Activated CD8-positive, alpha-beta T cell treated with anti-CD3 and anti-CD28 coated beads for 36 hours (primary cell): ENCODE measurements around the gene IFNG. TPM values are rescaled to one million over a fixed set of nuclear protein-coding genes. Genes with fewer than 3 reads are reported as not detected.

Experiments
- ATAC-seq: fragments of 200-7000 bp; cut with Tn5 transposase; one replicate; pipeline ENCODE4 v1.10.0; 2021; ENCODE audit warnings: mild to moderate bottlenecking, moderate library complexity
- CTCF ChIA-PET: fragments of 350-600 bp; sonication (Branson Sonifier 250); formaldehyde crosslinking; loops from one replicate; lab custom pipeline; 2021; ENCODE audit warnings: antibody characterized with exemption; lab: Charles Lee
- POLR2A ChIA-PET: fragments of 350-600 bp; sonication (Branson Sonifier 250); formaldehyde crosslinking; loops from one replicate; lab custom pipeline; 2021; ENCODE audit warnings: antibody characterized with exemption; lab: Charles Lee
- DNase-seq: peaks from one replicate; pipeline ENCODE4 v3.0.0-alpha.2; 2020
- H3K27ac Mint-ChIP-seq: one replicate; pipeline ENCODE4 v1.8.0; 2021; ENCODE audit warnings: mild to moderate bottlenecking, mixed read lengths
- H3K27me3 Mint-ChIP-seq: one replicate; pipeline ENCODE4 v1.8.0; 2021; ENCODE audit warnings: mixed read lengths
- H3K36me3 Mint-ChIP-seq: one replicate; pipeline ENCODE4 v1.8.0; 2021; ENCODE audit warnings: low read depth, mixed read lengths
- H3K4me1 Mint-ChIP-seq: one replicate; pipeline ENCODE4 v1.8.0; 2021; ENCODE audit warnings: low read depth, mixed read lengths
- H3K4me3 Mint-ChIP-seq: one replicate; pipeline ENCODE4 v1.8.0; 2021; ENCODE audit warnings: mild to moderate bottlenecking, moderate library complexity, mixed read lengths
- H3K9me3 Mint-ChIP-seq: one replicate; pipeline ENCODE4 v1.8.0; 2021; ENCODE audit warnings: mixed read lengths
- CTCF ChIP-seq: fragments of 200-600 bp; IDR thresholded peaks from one replicate; pipeline ENCODE4 v1.8.0; 2022; ENCODE audit warnings: antibody characterized with exemption, mild to moderate bottlenecking
- intact Hi-C: fragments of 100-400 bp; cut with micrococcal nuclease; formaldehyde crosslinking; loops from one replicate; pipeline ENCODE4 v1.10.0; 2022
- total RNA-seq, 2 experiments: library from RNA; stranded (reverse); gene quantifications; one replicate each; pipeline ENCODE4 v1.2.3, GENCODE V29; 2021

Gene IFNG
- total RNA-seq, 2 experiments from 2014 or later = 42.7 to 43.6 TPM

DNA sequence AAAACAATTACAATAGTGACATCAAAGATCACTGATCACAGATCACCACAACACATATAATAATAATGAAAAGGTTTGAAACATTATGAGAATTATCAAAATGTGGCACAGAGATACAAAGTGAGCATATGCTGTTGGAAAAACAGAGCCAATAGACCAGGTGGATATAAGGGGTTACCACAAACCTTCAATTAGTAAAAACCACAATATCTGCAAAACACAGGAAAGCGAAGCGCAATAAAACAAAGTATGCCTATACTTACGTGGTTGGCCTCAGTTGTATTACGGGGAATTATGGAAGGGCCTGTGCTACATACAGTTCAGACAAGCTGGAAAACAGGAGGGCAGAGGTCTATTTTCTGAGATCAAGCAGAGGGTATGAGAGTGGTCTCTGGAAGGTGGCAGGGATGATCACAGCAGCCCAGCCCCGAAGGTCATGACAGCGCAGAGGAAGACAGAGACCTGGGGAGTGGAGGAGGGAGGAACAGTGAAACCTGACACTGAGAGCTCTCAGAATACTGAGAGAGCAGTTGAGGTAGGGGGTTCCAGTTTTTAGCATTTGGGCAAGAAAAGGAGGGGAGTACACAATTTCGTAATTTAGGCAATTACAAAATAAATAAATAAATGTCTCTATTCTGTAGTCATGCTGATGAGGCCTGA is 41.3 kb downstream of the IFNG start:
- DNase-seq (no peak), ATAC-seq (no peak)
- Mint-ChIP-seq H3K27ac (peak overlapping the region; percentile 65), H3K4me3 (peak overlapping the region; percentile 25), H3K27me3 (peaks cover 2% of the 10 kb centered on the region), H3K4me1 (peaks cover 29% of the 10 kb centered on the region), H3K36me3 (no peaks in the 10 kb centered on the region), H3K9me3 (no peaks in the 10 kb centered on the region)
- ChIA-PET POLR2A (interaction anchor here (1.5 kb wide), 1 partner anchor 33 kb away, joined by 3 read pairs; no protein-coding TSS in a partner anchor), CTCF (interaction anchor here (0.9 to 3.2 kb wide), 9 partner anchors 29 to 764 kb away, joined by 3 to 38 read pairs (median 5); partner anchors contain the start of gene IFNG)
- intact Hi-C loops = loop anchor here (2.0 to 5.0 kb wide), 2 partner anchors 36 to 41 kb away; partner anchors contain the start of gene IFNG
- TF ChIP-seq CTCF = no peak

GRCh38 chr12:68117661-68118060 is 41.9 kb downstream of the IFNG start:
- Mint-ChIP-seq H3K27ac (peak overlapping the region; percentile 65), H3K36me3 (no peaks in the 10 kb centered on the region), H3K9me3 (no peaks in the 10 kb centered on the region), H3K4me3 (peak overlapping the region; percentile 25), H3K4me1 (peaks cover 29% of the 10 kb centered on the region), H3K27me3 (peaks cover 2% of the 10 kb centered on the region)
- ChIA-PET POLR2A (interaction anchor here (1.5 kb wide), 1 partner anchor 32 kb away, joined by 3 read pairs; no protein-coding TSS in a partner anchor), CTCF (interaction anchor here (0.9 to 2.3 kb wide), 8 partner anchors 29 to 763 kb away, joined by 3 to 12 read pairs (median 4); no protein-coding TSS in a partner anchor)
- TF ChIP-seq CTCF = no peak
- DNase-seq (no peak), ATAC-seq (no peak)
- intact Hi-C loops = loop anchor here (2.0 to 5.0 kb wide), 2 partner anchors 35 to 41 kb away; partner anchors contain the start of gene IFNG

DNA sequence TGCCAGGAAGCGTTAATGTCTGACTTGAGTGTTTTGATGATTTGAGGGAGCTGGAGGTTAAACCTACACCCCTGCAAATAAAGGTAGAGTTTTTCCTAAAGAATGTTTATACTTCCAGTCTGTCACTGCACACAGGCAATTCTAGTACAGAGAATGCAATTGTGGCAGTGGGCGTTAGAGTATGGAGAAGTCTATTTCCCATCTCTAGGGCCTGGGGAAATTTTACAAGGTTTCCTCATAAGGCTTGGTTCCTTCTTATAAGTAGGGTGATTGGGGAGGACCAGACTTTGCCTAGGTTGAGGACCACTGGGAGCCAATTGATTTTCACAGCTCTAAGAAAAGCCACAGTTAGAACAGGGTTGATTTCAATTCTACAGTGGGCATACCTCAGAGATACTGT is 44.3 kb downstream of the IFNG start:
- intact Hi-C loops = loop anchor here (5.0 kb wide), 1 partner anchor 33 kb away; no protein-coding TSS in a partner anchor
- Mint-ChIP-seq H3K27ac (no peak overlapping the region), H3K36me3 (no peaks in the 10 kb centered on the region), H3K27me3 (peaks cover 2% of the 10 kb centered on the region), H3K4me3 (no peak overlapping the region), H3K4me1 (peaks cover 29% of the 10 kb centered on the region), H3K9me3 (no peaks in the 10 kb centered on the region)
- ATAC-seq = no peak
- no peak for TF ChIP-seq CTCF
- no peak for DNase-seq
- CTCF ChIA-PET = interaction anchor here (1.2 to 4.2 kb wide), 5 partner anchors 9 to 77 kb away, joined by 4 to 58 read pairs (median 13); partner anchors contain the start of gene IFNG
- POLR2A ChIA-PET = no interaction called here

DNA sequence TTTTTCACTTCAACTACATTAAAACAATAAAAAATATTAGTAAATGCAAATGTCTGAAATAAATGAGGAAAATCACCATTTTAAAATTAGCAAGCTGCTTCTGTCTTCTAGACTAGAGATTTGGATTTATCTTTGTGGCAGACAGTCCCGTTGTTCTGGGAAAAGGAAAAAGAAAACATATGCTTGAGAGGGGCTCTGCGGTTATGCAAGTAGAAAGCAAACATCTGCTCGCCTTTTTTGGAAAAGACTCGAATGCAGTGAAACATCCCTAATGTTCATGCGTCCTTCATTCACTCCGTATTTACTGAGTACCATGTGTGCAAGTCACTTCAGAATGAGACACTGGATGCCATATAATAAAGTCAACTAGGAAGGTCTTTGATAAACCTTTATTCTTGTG is 44.9 kb downstream of the IFNG start:
- CTCF ChIA-PET = interaction anchor here (0.7 to 4.2 kb wide), 17 partner anchors 8 to 202 kb away, joined by 3 to 58 read pairs (median 5); partner anchors contain the start of gene IFNG

More for the DNA sequence above, 44.9 kb downstream of the IFNG start:
- H3K27ac Mint-ChIP-seq = no peak overlapping the region
- ATAC-seq (no peak), DNase-seq (no peak)
- H3K9me3 Mint-ChIP-seq = no peaks in the 10 kb centered on the region
- POLR2A ChIA-PET = interaction anchor here (1.0 kb wide), 1 partner anchor 43 kb away, joined by 3 read pairs; no protein-coding TSS in a partner anchor
- H3K27me3 Mint-ChIP-seq = peaks cover 2% of the 10 kb centered on the region
- H3K4me3 Mint-ChIP-seq = no peak overlapping the region
- H3K36me3 Mint-ChIP-seq = no peaks in the 10 kb centered on the region
- H3K4me1 Mint-ChIP-seq = peaks cover 29% of the 10 kb centered on the region
- intact Hi-C loops = loop anchor here (5.0 kb wide), 1 partner anchor 32 kb away; no protein-coding TSS in a partner anchor
- TF ChIP-seq CTCF = no peak
